Suprapubic skin (tissue), 3 donors: Measurements from ENCODE around the gene MDFIC.

Experiments used
- EP300 ChIP-seq: sonication (generic); formaldehyde crosslinking; IDR thresholded peaks from one replicate; pipeline ENCODE4 v1.6.1; 2017; ENCODE audit warnings: antibody characterized with exemption
- POLR2A ChIP-seq, 2 donors: fragments of 450-650 bp; IDR thresholded peaks; one replicate each; pipeline ENCODE4 v1.6.1; 2017; ENCODE audit warnings: antibody characterized with exemption in 2 of 2, mild to moderate bottlenecking in 2 of 2, moderate library complexity in 2 of 2
- TF ChIP-seq, protein P1 (sequence below), 2 donors: fragments of 200-600 bp in 1 of 2; fragments of 450-650 bp in 1 of 2; sonication (generic) in 1 of 2; IDR thresholded peaks; one replicate each; pipeline ENCODE4 v1.5.1; 2016 to 2019; ENCODE audit warnings: antibody characterized with exemption in 2 of 2, mild to moderate bottlenecking in 1 of 2, moderate library complexity in 1 of 2

- TF ChIP-seq, protein P1, sequence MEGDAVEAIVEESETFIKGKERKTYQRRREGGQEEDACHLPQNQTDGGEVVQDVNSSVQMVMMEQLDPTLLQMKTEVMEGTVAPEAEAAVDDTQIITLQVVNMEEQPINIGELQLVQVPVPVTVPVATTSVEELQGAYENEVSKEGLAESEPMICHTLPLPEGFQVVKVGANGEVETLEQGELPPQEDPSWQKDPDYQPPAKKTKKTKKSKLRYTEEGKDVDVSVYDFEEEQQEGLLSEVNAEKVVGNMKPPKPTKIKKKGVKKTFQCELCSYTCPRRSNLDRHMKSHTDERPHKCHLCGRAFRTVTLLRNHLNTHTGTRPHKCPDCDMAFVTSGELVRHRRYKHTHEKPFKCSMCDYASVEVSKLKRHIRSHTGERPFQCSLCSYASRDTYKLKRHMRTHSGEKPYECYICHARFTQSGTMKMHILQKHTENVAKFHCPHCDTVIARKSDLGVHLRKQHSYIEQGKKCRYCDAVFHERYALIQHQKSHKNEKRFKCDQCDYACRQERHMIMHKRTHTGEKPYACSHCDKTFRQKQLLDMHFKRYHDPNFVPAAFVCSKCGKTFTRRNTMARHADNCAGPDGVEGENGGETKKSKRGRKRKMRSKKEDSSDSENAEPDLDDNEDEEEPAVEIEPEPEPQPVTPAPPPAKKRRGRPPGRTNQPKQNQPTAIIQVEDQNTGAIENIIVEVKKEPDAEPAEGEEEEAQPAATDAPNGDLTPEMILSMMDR (IDR thresholded peaks at IDR 0.05) = no peak
- TF ChIP-seq POLR2A (IDR thresholded peaks at IDR 0.05) = no peak
- no peak for TF ChIP-seq EP300
Measured at GRCh38 chr7:115013886-115014285, 92.0 kb downstream of the MDFIC start.
